GM19455 (cell line): ENCODE measurements around the gene CDKN1A.
"Not testable (repeated sequence)": the region's sequence is repeated elsewhere in the genome, so short reads cannot be mapped to it uniquely, and the experiment has no call there.

Source experiments
- ATAC-seq: cut with Tn5 transposase; IDR thresholded peaks from one replicate; pipeline ENCODE4 v1.9.1; 2021; ENCODE audit not compliant: unreplicated experiment

The CDKN1A gene

DNA sequence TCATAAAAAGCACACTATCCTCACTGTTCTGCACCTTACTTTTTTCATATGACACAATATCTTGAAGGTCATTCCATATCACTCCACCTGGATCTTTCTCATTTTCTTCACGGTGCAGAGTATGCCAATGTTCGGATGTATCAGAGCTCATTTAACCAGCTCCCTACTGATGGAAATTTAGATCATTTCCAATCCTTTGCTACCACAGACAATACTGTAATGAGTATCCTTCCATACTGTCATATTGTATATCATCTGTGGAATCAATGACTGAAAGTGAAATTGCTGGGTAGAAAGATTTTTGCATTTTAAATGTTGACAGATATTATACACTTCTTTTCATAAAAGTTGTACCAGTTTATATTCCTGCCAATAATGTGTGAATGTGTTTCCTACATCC, 16.9 kb downstream of the CDKN1A start:
- ATAC-seq, result no peak

DNA sequence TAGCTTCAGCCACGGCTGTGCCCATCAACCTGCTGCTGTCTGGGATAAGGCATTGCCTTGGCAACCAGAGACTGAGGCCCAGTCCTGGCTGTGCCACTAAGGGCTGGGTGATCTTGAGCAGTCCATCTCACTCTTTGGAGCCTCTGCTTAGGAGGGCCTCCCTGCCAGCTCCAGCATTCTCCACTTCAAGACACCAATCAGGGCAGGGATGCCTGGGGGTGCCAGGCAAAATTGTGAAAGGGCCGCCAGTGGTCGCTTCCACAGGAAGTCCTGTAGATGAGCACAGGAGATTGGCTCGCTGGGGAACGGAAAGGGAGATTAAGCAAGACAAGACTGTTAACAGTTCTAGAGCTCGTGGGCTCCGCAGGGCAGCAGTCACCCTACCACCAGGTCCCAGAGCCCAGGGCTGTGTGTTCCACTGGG, 19.0 kb downstream of the CDKN1A start, which contains the start of gene RAB44:
Gene RAB44, plus strand, starts transcription at position 346 of the 423 bp plus-strand sequence. CDS start 6,410 bp downstream, outside the sequence.
- no peak for ATAC-seq

DNA sequence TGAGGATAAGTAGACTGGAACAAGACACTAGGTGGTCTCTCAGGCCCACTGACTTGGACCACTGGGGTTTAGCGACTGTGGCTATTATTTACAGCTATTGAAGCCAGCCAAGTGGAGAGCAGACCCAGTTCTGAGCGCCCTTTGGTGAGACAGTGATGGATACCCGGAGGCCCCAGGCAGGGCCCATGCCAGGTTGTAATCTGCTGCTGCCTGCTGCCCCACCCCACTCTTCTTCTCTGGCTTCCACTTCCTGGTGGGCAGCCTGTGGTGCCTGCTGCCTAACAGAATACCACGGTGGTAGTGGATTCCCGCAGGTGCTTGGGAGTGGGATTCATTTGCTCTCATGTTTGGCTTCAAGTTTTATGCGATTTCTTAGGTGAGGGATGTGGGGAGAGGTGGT, 19.7 kb downstream of the CDKN1A start:
- ATAC-seq, result no peak

DNA sequence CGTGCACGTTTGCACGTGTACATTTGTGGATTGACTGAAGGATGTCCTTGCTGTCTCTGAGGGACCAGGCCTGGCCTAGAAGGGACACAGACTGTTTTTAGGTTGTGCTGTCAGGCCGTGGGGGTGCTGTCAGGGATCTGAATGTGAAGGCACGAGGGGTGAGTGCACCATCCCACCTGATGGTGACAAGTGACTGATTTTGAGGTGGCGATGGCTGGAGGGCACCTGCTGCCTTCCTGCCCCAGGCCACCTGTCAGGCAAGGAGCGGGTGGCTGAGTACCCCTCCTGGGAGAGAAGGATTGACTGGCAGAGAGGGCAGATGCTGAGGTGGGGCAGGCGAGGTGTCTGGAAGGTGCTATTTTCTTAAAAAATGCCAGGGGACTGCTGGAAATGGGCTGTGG, 20.4 kb downstream of the CDKN1A start:
- no peak for ATAC-seq

DNA sequence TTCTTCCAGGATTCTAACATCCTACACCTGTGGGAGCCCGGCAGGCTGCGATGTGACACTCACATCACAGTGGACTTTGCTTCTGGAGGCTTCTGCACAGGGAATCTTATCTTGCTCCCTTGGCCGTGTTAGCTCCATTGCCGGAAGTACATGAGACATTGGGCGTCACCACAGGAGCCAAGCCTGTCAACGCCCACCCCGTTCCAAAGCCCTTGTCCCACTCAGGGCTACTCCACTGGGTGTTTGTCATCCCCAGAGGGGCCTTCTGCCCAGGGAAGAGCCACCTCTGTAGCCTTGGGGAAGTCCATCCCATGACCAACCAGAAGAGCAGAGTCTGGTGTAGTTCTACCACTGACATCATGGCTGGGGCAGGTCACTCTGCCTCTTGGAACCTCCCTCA, 20.8 kb downstream of the CDKN1A start:
- ATAC-seq, result no peak

DNA sequence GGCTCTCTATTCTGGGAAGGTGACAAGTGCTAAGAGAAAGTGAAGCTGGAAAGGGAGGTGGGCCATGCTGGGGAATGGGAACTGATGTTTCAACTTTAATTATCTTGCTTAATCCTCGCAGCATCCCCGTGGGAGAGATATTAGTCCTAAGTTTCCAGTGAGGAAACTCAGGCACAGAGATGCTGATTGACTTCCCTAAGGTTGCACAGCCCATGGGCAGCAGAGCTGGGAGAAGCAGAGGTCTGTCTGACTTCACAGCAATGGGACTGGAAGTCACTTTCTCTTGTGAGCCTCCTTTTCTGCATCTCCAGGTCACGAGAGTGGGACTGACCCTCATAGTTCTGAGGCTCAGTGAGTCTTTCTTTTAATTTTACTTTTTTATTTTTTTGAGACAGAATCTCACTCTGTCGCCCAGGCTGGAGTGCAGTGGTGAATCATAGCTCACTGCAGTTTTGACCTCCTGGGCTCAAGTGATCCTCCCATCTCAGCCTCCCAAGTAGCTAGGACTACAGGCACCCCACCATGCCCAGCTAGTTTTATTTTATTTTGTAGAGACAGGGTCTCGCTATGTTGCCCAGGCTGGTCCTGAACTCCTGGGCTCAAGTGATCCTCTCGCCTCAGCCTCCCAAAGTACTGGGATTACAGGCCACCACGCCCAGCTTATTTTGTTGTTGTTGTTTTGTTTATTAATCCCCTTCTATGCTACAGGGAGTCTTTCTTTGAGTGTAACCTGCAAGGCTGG, 21.7 kb downstream of the CDKN1A start:
- no peak for ATAC-seq

DNA sequence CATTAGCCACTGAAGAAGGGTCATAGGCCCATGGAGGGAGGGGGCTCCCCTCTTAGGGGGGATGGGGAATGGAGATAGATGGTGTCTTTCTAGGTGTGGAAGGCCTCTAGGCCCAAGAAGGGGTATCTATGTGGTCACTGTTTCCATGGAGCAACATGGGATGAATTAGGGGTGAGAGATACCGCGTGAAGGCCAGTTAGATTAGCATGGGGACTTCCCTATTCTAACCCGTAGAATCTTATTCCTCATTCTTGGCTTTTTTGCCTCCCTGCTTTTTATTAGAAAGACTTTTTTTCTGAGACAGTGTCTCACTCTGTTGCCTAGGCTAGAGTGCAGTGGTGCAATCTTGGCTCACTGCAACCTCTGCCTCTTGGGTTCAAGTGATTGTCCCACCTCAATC, 22.3 kb downstream of the CDKN1A start:
- ATAC-seq, result no peak

DNA sequence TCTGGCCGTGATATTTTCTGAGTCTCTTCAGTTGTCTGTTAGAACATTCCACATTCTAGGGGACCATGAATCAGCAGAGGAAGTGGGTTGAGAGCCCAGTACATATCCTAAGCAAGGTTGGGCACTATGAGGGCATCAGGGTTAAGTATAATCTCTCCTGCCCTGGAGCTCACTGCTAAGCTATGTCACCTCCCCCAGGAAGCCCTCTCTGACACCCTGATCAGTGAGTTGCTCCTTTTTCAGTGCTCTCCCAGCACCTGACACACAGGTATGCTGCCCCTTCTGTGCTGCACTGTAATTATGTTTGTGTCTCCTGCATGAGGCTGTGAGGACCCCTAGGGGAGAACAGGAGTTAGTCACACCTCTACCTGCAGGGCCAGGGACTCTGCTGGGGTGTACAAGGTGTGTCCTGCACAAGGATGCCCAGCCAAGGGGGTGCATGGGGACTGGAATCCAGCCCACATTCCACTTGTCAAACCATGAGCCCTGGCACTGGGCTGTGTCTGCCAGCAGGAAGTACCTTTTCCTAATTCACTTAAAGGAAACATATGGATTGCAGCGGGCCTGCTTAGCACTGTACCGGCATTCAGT, 23.0 kb downstream of the CDKN1A start:
- ATAC-seq, result no peak

DNA sequence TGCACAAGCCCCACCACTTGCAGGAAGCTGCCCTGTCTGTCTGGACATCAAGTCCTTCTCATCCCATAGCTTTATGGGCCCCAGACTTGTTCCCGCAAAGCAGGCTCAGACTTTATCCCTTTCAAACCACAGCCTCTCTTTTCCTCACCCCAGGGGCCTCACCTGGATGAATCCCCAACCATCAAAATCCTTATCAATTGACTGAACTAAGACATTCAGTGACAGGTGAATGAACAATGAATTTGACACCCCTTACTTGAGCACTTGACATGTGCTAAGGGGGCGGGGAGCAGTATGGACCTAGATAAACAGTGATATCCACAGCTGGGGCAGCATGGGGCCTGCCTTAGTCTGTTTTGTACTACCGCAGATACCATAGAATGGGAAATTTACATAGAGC, 24.1 kb downstream of the CDKN1A start:
- no peak for ATAC-seq

DNA sequence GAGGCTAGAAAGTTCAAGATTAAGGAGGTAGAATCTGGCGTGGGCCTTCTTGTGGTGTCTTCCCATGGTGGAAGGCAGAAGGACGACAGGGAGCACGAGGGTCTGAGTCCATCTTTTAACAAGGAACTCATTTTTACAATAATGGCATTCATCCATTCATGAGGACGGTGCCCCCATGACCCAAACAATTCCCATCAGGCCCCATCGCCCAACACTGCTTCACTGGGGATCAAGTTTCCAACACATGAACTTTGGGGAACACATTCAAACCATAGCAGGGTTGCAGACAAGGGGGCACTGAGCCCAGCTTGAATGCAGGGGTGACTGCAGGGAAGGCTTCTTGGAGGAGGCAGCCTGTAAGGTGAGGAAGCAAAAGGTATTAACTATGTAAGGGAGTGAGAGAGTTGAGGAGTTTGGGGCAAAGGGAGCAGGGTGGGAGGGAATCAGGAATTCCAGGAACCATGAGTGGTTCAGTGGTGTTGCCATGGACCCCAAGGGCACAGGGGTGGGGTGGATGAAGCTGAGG, 24.6 kb downstream of the CDKN1A start:
- no peak for ATAC-seq

DNA sequence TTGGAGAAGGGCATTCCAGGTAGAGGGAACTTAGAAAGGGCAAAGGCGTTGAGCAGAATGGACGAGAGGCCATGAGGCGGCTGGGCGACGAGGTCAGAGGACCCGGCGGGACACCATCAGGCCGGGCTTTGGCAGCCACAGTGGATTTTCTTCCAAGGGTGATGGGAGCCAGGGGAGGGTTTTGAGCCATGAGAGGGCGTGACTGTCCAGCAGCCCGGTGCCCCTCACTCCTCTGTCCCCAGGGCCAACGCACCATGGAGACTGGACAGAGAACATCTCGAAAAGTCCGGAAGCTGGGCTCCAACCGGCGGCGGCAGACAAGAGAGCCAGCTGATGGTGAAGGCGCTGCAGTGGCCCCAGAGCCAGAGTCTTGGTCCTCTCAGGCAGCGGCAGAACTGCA, 25.5 kb downstream of the CDKN1A start:
- no peak for ATAC-seq

DNA sequence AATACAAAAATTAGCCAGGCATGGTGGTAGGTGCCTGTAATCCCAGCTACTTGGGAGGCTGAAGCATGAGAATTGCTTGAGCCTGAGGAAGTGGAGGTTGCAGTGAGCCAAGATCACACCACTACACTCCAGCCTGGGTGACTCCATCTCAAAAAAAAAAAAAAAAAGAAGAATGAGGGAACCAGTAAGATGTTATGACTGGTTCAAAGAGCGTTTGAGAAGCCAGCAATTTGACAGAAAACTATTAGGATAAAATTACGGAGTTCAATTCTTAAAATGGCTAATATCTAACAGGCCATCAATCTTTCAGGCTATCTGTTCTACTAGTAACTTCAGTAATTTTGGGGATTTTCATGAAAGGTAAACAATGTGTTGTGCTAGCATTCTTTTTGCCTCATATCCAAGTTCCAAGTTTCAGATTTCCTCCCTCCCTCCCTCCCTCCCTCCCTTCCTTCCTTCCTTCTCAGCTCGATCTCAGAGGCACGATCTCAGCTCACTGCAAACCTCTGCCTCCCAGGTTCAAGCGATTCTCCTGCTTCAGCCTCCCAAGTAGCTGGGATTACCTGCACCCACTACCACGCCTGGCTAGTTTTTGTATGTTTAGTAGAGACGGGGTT, 26.6 kb downstream of the CDKN1A start:
- not testable (repeated sequence) for ATAC-seq

DNA sequence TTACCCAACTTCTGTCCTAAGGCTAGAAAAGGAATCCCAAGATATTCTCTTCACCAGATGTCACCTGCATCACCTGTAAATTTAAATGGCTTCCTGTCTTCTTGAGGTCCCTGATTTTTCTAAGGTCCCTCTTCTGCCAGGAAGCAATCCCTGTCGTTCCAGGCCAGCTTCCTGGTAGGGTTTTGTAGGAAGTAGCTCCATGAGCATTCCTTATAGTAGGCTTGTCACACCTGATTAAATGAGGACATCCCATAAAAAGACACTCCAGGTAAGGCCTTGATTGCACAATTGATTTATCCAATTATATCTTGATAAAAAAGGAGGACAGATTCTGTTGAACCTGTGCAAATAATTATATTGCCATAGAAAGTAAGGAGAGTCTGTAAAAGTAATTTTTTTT, 27.8 kb downstream of the CDKN1A start:
- ATAC-seq, result no peak

DNA sequence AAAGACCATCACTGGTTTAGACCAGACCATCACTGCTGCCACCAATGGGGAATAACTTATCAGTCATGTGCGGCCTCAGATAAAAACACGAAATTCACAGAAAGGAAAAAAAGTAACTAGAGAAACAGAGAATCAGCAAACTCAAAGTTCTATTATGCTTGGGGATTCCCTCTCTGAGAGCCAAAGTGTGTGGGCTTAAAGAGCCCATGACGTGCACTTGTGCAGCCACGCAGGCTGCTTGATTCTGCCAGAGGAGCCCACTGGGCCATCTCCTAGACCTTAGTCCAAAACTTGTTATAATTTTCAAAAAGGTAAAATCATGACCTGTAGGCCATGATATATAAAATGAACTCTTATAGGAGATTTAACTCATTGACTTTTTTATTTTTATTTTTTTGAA, 34.3 kb downstream of the CDKN1A start:
- no peak for ATAC-seq

DNA sequence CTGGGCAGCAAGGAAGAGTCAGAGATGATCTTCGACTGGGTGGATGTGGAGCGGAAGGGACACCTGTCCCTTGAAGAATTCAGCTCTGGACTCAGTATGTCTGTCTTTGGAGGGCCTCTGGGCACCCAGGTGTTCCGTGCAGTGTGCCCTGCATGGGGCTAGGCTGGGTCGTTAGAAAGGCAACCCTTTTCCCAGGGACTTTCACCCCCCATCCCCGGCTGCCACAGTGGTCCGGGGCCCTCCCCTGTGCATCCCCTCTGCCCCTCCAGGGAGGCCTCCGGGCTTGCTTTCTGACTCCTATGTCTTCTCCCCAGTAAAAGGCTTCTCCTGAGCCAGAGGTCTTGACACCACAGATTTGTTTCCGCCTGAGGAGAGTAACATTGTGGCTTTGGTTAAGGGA, 35.3 kb downstream of the CDKN1A start:
- ATAC-seq, result no peak

DNA sequence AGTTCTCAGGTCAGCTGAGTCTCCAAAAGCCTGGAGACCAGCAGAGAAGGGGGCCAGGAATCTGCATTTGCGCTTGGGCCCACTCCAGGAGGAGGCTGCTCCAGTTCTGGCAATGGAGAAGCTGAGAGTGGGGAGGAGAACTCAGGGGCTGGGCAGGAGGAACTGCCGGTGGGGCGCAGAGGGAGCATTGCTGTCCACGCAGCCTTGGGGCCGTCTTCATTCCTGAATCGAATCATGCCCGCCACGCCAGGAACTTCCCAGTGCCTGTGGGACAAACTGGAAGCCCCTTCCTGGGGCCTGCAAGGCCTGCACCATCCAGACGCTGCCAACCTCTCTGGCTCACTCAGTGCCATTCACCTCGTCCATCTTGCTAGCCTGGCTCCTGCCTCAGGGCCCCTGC, 36.0 kb downstream of the CDKN1A start:
- ATAC-seq, result no peak

DNA sequence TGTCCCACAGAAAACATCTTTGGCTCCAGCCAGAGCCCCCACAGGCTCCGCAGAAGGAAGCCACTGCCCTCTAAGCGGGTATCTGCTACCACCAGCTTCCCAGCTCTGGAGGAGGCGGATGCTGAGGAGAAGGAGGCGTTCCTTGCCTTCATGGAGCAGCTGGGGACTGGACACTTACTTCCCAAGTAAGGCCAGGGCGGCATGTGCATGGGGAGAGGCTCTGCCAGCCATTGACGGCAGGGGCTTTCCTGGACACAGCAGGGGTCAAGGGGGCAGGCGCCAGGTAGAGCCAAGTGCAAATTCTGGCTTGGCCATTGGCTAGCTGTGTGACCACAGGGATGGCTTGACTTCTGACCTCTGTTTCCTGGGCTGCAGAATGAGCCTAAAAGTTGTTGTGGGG, 37.0 kb downstream of the CDKN1A start:
- ATAC-seq, result no peak

DNA sequence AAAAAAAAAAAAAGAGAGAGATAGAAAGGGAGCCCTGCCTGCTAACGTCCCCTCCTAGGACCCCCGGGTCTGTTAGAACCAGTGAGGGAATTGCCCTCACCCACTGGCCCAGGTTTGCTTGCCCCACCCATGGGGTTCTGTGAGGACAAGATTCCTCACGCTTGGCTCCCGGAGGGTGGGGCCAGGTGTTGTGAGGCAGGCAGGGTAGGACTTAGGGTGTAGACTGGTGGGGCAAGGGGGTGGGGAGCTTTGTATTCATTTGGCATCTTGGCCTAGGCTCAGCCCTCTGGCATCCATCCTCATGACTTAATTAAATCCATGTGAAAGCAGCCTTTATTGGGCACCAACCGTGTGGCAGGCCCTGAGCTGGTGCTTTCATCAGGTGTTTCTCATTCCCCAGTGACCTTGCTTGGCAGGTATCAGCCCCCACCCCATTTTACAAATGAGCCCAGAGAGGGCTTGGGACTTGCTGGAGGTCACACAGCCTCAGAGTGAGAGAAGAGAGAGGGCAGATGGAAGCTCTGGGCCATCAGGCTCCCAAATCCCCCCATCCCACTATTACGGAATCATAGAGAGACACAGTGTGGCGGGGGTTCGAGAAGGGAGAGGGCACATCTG, 38.1 kb downstream of the CDKN1A start:
- no peak for ATAC-seq

DNA sequence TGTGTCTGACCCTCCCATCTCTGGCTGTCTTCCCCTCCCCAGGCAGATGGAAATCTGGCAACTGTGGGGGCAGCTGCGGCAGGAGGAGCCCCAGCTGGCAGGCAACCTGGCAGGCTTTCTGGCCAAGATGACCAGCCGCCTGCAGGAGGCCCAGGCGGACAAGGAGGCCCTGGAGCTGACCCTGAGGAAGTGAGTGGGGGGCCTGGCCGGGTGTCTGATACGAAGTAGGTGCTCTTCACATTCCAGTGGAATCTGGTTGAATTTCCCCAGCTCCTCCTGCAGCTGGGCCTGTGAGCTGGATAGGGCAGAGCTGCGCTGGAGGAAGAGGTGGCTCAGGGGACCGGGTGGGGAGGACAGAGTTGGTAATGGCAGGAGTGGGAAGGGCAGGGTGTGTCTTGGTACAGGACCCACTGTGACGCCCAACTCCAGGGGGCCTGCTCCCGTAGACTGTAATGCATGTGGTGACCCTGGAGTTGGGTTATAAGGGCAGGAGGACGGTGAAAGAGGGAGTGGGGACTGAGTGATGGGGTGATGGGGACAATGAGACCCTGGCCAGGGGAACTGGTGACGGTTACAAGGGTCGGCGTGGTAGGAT, 38.8 kb downstream of the CDKN1A start:
- ATAC-seq, result no peak

DNA sequence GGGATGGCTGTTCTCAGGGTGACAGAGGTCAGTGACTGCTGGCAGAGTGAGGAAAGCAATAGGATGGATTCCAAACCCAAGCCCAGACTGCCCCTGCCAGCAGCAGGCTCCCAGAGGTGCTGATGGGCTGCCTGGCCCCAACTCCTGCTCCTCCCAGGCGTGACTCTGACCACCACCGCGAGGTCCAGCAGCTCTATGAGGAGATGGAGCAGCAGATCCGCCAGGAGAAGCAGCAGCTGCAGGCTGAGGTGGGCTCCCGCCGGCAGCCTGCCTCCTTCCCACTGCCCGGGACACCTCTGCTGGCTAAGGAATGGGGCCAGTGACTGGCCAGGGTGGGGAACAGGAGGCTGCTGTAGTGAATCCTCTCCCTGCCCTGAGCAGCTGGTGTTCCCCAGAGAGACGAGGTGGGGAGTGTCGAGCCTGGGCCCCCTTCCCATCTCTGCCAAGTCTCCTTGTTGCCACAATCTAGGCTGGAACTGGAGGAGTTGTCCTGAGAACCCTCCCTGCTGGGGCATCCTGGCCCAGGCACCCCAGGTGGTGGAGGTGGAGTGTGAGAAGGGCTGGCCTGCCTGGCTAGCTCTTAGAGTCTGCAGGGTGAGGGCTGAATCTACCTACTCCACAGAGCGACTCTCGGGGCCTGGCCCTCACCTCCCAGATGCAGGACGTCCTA, 39.5 kb downstream of the CDKN1A start:
- ATAC-seq, result no peak

DNA sequence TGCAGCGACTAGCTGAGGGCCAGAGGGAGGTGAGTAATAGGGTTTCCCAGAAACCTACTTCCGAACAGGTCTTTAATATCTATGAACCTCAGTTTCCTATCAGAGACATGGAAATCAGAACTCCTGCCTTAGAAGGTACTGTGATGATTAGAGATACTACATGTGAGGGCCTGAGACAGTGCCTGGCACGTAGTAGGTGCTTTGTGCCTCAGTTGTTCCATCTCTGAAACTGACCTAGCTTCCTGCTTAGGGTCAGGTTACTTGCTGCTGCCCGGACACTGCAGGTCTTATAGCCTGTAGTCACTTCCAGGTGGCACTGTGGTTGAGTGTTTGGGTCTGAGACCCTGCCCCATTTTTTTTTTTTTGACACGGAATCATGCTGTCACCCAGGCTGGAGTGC, 40.0 kb downstream of the CDKN1A start:
- ATAC-seq, result no peak
